ENCODE data around the gene GRIP2. TPM values are rescaled to one million over a fixed set of nuclear protein-coding genes. Genes with fewer than 3 reads are reported as not detected.

GRIP2 gene
- polyA plus RNA-seq, 1 donor from 2014 or later: 8.6 TPM

- no peaks in the 10 kb centered on the region for H3K9me3 ChIP-seq (ENCODE audit: low read length)
- H3F3A ChIP-seq (ENCODE audit: insufficient read depth, low read length, poor library complexity, severe bottlenecking): no peaks in the 10 kb centered on the region
- H3K9ac ChIP-seq (ENCODE audit: low read length): no peak overlapping the region
- no peaks in the 10 kb centered on the region for H4K20me1 ChIP-seq (ENCODE audit: insufficient read depth)
- TF ChIP-seq POLR2AphosphoS5 (IDR thresholded peaks at IDR 0.05) (no peak), MXI1 (conservative IDR thresholded peaks at IDR 0.05; ENCODE audit: poor library complexity, severe bottlenecking) (no peak), EP300 (conservative IDR thresholded peaks at IDR 0.05; ENCODE audit: poor library complexity, severe bottlenecking) (no peak), SMC3 (conservative IDR thresholded peaks at IDR 0.05; ENCODE audit: poor library complexity) (no peak), RAD21 (conservative IDR thresholded peaks at IDR 0.05) (no peak), EZH2 (IDR thresholded peaks at IDR 0.05; ENCODE audit: borderline replicate concordance, insufficient read depth, low read length, poor library complexity, severe bottlenecking) (no peak), REST (IDR thresholded peaks at IDR 0.05; ENCODE audit: borderline replicate concordance) (no peak), TAF1 (IDR thresholded peaks at IDR 0.05; ENCODE audit: low read depth) (no peak)
- TF ChIP-seq, protein P1, sequence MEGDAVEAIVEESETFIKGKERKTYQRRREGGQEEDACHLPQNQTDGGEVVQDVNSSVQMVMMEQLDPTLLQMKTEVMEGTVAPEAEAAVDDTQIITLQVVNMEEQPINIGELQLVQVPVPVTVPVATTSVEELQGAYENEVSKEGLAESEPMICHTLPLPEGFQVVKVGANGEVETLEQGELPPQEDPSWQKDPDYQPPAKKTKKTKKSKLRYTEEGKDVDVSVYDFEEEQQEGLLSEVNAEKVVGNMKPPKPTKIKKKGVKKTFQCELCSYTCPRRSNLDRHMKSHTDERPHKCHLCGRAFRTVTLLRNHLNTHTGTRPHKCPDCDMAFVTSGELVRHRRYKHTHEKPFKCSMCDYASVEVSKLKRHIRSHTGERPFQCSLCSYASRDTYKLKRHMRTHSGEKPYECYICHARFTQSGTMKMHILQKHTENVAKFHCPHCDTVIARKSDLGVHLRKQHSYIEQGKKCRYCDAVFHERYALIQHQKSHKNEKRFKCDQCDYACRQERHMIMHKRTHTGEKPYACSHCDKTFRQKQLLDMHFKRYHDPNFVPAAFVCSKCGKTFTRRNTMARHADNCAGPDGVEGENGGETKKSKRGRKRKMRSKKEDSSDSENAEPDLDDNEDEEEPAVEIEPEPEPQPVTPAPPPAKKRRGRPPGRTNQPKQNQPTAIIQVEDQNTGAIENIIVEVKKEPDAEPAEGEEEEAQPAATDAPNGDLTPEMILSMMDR (IDR thresholded peaks at IDR 0.05; ENCODE audit: poor library complexity, severe bottlenecking): no peak
- H3K27ac ChIP-seq (ENCODE audit: low read length): no peak overlapping the region
- no peaks in the 10 kb centered on the region for H3K27me3 ChIP-seq (ENCODE audit: insufficient read depth, low read depth, low read length)
- no peaks in the 10 kb centered on the region for H3K9me2 ChIP-seq (ENCODE audit: insufficient read depth, low read length)
- no peaks in the 10 kb centered on the region for H3K79me2 ChIP-seq (replicated peaks; ENCODE audit: insufficient read depth, low read length)
- H3K4me3 ChIP-seq (ENCODE audit: low read length): no peak overlapping the region
- H3K4me2 ChIP-seq (ENCODE audit: low read length): no peak overlapping the region
- no peaks in the 10 kb centered on the region for H3K36me3 ChIP-seq (ENCODE audit: insufficient read depth, low read length)
- H2AFZ ChIP-seq (ENCODE audit: low read depth, low read length): no peak overlapping the region
Measured at GRCh38 chr3:14511623-14512280, 28.4 kb downstream of the GRIP2 start.

GRCh38 chr3:14510838-14511622 lies 29.1 kb downstream of the GRIP2 start:
- Histone ChIP-seq H3K9ac (ENCODE audit: low read length) (no peak overlapping the region), H3K9me2 (ENCODE audit: insufficient read depth, low read length) (no peaks in the 10 kb centered on the region), H3K27ac (ENCODE audit: low read length) (no peak overlapping the region), H3K9me3 (ENCODE audit: low read length) (no peaks in the 10 kb centered on the region), H3F3A (ENCODE audit: insufficient read depth, low read length, poor library complexity, severe bottlenecking) (no peaks in the 10 kb centered on the region), H3K79me2 (replicated peaks; ENCODE audit: insufficient read depth, low read length) (no peaks in the 10 kb centered on the region), H3K4me3 (ENCODE audit: low read length) (no peak overlapping the region), H4K20me1 (ENCODE audit: insufficient read depth) (no peaks in the 10 kb centered on the region), H3K27me3 (ENCODE audit: insufficient read depth, low read depth, low read length) (no peaks in the 10 kb centered on the region), H2AFZ (ENCODE audit: low read depth, low read length) (no peak overlapping the region), H3K36me3 (ENCODE audit: insufficient read depth, low read length) (no peaks in the 10 kb centered on the region), H3K4me2 (ENCODE audit: low read length) (no peak overlapping the region)
- TF ChIP-seq MXI1 (conservative IDR thresholded peaks at IDR 0.05; ENCODE audit: poor library complexity, severe bottlenecking) (no peak), EZH2 (IDR thresholded peaks at IDR 0.05; ENCODE audit: borderline replicate concordance, insufficient read depth, low read length, poor library complexity, severe bottlenecking) (no peak), REST (IDR thresholded peaks at IDR 0.05; ENCODE audit: borderline replicate concordance) (no peak), RAD21 (conservative IDR thresholded peaks at IDR 0.05) (no peak), EP300 (conservative IDR thresholded peaks at IDR 0.05; ENCODE audit: poor library complexity, severe bottlenecking) (no peak), POLR2AphosphoS5 (IDR thresholded peaks at IDR 0.05) (no peak), SMC3 (conservative IDR thresholded peaks at IDR 0.05; ENCODE audit: poor library complexity) (no peak), TAF1 (IDR thresholded peaks at IDR 0.05; ENCODE audit: low read depth) (no peak)
- TF ChIP-seq, protein P1 (IDR thresholded peaks at IDR 0.05; ENCODE audit: poor library complexity, severe bottlenecking): no peak
